OCI-LY3 (cell line): ENCODE results near the gene VWC2L.

ENCODE experiments used
- EZH2phosphoT487 ChIP-seq: fragments of 200-600 bp; shearing (Covaris generic); IDR thresholded peaks from 2 replicates; pipeline ENCODE4 v1.6.1; 2018; ENCODE audit warnings: antibody characterized with exemption, mixed run types, low read depth
- TF ChIP-seq, protein P1 (sequence below): fragments of 200-600, 300-600 bp; sonication (generic); IDR thresholded peaks from 2 replicates; pipeline ENCODE4 v1.5.1; 2014; ENCODE audit warnings: antibody characterized with exemption, low read length, low read depth

DNA sequence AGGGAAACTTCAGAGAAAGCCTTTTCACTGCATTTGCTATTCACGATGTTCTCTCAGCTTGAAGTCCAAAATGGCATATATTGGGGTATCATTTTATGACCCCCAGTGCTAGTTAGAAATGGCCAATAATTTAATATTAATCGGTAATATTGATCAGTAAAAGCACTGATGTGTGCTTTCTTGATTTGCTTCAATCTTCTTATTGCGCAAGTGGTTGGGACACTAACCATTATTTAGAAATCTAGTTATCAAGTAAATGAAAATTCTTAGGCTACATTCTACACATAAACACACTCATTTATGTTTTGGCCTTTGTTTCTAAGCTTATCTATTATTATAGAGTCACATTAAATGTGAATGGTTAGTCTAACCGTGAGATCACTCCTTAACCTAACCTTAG, 49.7 kb upstream of the VWC2L start:
- TF ChIP-seq, protein P1, sequence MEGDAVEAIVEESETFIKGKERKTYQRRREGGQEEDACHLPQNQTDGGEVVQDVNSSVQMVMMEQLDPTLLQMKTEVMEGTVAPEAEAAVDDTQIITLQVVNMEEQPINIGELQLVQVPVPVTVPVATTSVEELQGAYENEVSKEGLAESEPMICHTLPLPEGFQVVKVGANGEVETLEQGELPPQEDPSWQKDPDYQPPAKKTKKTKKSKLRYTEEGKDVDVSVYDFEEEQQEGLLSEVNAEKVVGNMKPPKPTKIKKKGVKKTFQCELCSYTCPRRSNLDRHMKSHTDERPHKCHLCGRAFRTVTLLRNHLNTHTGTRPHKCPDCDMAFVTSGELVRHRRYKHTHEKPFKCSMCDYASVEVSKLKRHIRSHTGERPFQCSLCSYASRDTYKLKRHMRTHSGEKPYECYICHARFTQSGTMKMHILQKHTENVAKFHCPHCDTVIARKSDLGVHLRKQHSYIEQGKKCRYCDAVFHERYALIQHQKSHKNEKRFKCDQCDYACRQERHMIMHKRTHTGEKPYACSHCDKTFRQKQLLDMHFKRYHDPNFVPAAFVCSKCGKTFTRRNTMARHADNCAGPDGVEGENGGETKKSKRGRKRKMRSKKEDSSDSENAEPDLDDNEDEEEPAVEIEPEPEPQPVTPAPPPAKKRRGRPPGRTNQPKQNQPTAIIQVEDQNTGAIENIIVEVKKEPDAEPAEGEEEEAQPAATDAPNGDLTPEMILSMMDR: no peak
- TF ChIP-seq EZH2phosphoT487: no peak
